B cell (primary cell): ENCODE data around the gene DLG1. TPM values are rescaled to one million over a fixed set of nuclear protein-coding genes. Genes with fewer than 3 reads are reported as not detected.

Experiments used
- ATAC-seq: fragments of 200-7000 bp; cut with Tn5 transposase; one replicate; pipeline ENCODE4 v1.10.0; 2021; ENCODE audit warnings: low read depth, mild to moderate bottlenecking, moderate number of reproducible peaks, moderate library complexity
- CTCF ChIA-PET: fragments of 350-600 bp; sonication (Branson Sonifier 250); formaldehyde crosslinking; loops from one replicate; lab custom pipeline; 2021; ENCODE audit warnings: antibody characterized with exemption, inconsistent platforms; lab: Charles Lee
- POLR2A ChIA-PET: fragments of 350-600 bp; sonication (Branson Sonifier 250); formaldehyde crosslinking; loops from one replicate; lab custom pipeline; 2021; ENCODE audit warnings: antibody characterized with exemption; lab: Charles Lee
- DNase-seq: peaks from one replicate; pipeline ENCODE4 v3.0.0; 2013
- H2AFZ ChIP-seq: 2 replicates; pipeline ENCODE4 v1.6.1; 2012; ENCODE audit warnings: mild to moderate bottlenecking, low read depth, low read length; ENCODE audit not compliant: insufficient read depth, poor library complexity, severe bottlenecking
- H3K27ac ChIP-seq, 2 donors: 1 replicate in 1 of 2; 2 replicates in 1 of 2; pipeline ENCODE4 v1.5.1; 2012 to 2013; ENCODE audit warnings: low read length in 2 of 2, mild to moderate bottlenecking in 2 of 2, moderate library complexity in 1 of 2
- H3K27me3 ChIP-seq, 4 experiments: fragments of 200-600 bp in 1 of 4; sonication (generic) in 1 of 4; replicated peaks in 1 of 4; 1 replicate in 2 of 4; 2 replicates in 2 of 4; pipeline versions ENCODE4 v1.6.1 to v1.7.0; 2013 to 2016; ENCODE audit warnings: low read length in 3 of 4, mild to moderate bottlenecking in 2 of 4, mixed read lengths in 1 of 4, moderate library complexity in 1 of 4; ENCODE audit not compliant: insufficient read depth in 4 of 4, control insufficient read depth in 3 of 4; ENCODE audit errors: control extremely low read depth in 1 of 4
- H3K36me3 ChIP-seq, 2 experiments: replicated peaks in 1 of 2; 1 replicate in 1 of 2; 2 replicates in 1 of 2; pipeline versions ENCODE4 v1.6.1 to v1.7.1; 2013; ENCODE audit warnings: low read length in 1 of 2; ENCODE audit not compliant: insufficient read depth in 2 of 2, control insufficient read depth in 1 of 2; ENCODE audit errors: control extremely low read depth in 1 of 2, extremely low read depth in 1 of 2
- H3K4me1 ChIP-seq, 2 donors: fragments of 200-600 bp in 1 of 2; sonication (generic) in 1 of 2; 1 replicate in 1 of 2; 2 replicates in 1 of 2; pipeline versions ENCODE4 v1.5.1 to v1.6.1; 2013 to 2017; ENCODE audit warnings: low read length in 2 of 2; ENCODE audit not compliant: control insufficient read depth in 2 of 2, insufficient read depth in 2 of 2
- H3K4me2 ChIP-seq: replicated peaks from 2 replicates; pipeline ENCODE3; 2012; ENCODE audit warnings: mild to moderate bottlenecking, low read depth, low read length; ENCODE audit not compliant: poor library complexity, severe bottlenecking
- H3K4me3 ChIP-seq, 5 experiments: fragments of 200-600 bp in 1 of 5; sonication (generic) in 1 of 5; 1 replicate in 3 of 5; 2 replicates in 2 of 5; pipeline versions ENCODE4 v1.5.1 to v1.7.0; 2011 to 2016; ENCODE audit warnings: low read length in 4 of 5, mild to moderate bottlenecking in 4 of 5, low read depth in 2 of 5, control low read depth in 1 of 5, moderate library complexity in 1 of 5; ENCODE audit not compliant: insufficient read depth in 1 of 5; ENCODE audit errors: control extremely low read depth in 1 of 5, extremely low read depth in 1 of 5
- H3K79me2 ChIP-seq: fragments of 200-600 bp; sonication (generic); one replicate; pipeline ENCODE4 v1.6.0; 2016; ENCODE audit warnings: low read length; ENCODE audit not compliant: control insufficient read depth, insufficient read depth
- H3K9ac ChIP-seq: fragments of 200-600 bp; sonication (generic); 2 replicates; pipeline ENCODE4 v1.6.1; 2017; ENCODE audit warnings: mild to moderate bottlenecking, low read length, moderate library complexity
- H3K9me3 ChIP-seq, 3 donors: one replicate each; pipeline versions ENCODE4 v1.6.1 to v1.7.1; 2013; ENCODE audit warnings: low read length in 2 of 3; ENCODE audit not compliant: control insufficient read depth in 2 of 3, insufficient read depth in 1 of 3; ENCODE audit errors: control extremely low read depth in 1 of 3
- H4K20me1 ChIP-seq: 2 replicates; pipeline ENCODE4 v1.6.0; 2012; ENCODE audit warnings: mild to moderate bottlenecking, low read length; ENCODE audit not compliant: insufficient read depth, control insufficient read depth, poor library complexity, severe bottlenecking
- H3K27ac Mint-ChIP-seq: one replicate; pipeline ENCODE4 v1.8.0; 2021; ENCODE audit warnings: mixed read lengths
- H3K27me3 Mint-ChIP-seq: one replicate; pipeline ENCODE4 v1.8.0; 2021; ENCODE audit warnings: mixed read lengths
- H3K4me1 Mint-ChIP-seq: one replicate; pipeline ENCODE4 v1.8.0; 2021; ENCODE audit warnings: mixed read lengths
- H3K4me3 Mint-ChIP-seq: one replicate; pipeline ENCODE4 v1.8.0; 2021; ENCODE audit warnings: mixed read lengths
- H3K9me3 Mint-ChIP-seq: one replicate; pipeline ENCODE4 v1.8.0; 2022; ENCODE audit warnings: mixed read lengths; ENCODE audit not compliant: insufficient read depth
- EZH2 ChIP-seq: IDR thresholded peaks from 2 replicates; pipeline ENCODE4 v1.6.1; 2012; ENCODE audit warnings: borderline replicate concordance, low read depth, mild to moderate bottlenecking, moderate library complexity, low read length; ENCODE audit not compliant: insufficient read depth, poor library complexity, severe bottlenecking
- WGBS: methylation state at CpG from one replicate; pipeline ENCODE4 v1.1.5; 2013; ENCODE audit warnings: missing lambda C conversion rate; ENCODE audit not compliant: insufficient coverage; 5-methylcytosine and 5-hydroxymethylcytosine counted together
- intact Hi-C: fragments of 100-400 bp; cut with micrococcal nuclease; formaldehyde crosslinking; loops from one replicate; pipeline ENCODE4 v1.10.0; 2022
- polyA plus RNA-seq: library from polyadenylated mRNA; depleted of rRNA; stranded (reverse); fragments of >200 nt; gene quantifications from 2 replicates; pipeline ENCODE4 v1.2.3, GENCODE V29; 2012
- total RNA-seq, 2 donors: library from RNA; stranded (reverse); fragments of 120-200 nt in 1 of 2; gene quantifications; 1 replicate in 1 of 2; 2 replicates in 1 of 2; pipeline versions ENCODE4 v1.2.3 to v1.2.4, GENCODE V29; 2013 to 2022
- TF ChIP-seq, protein P1 (sequence below): fragments of 200-600 bp; IDR thresholded peaks from one replicate; pipeline ENCODE4 v1.8.0; 2022; ENCODE audit warnings: antibody characterized with exemption, mild to moderate bottlenecking

Gene DLG1
- total and polyA plus RNA-seq, 2 donors (not counting 1 experiment from before 2014, with no cell fraction given), result 23.4 to 114 TPM

- ATAC-seq (no peak), DNase-seq (no peak)
- 100% methylated on average over 1 of the region's 1 CpG for WGBS
- ChIA-PET POLR2A (no interaction called here), CTCF (no interaction called here)
- peaks cover 3 to 11% of the 10 kb centered on the region in 2 donors for H3K4me1 ChIP-seq
- peaks cover 8% of the 10 kb centered on the region for H3K4me1 Mint-ChIP-seq
- intact Hi-C loops, result no loop called here
- H3K4me2 ChIP-seq, result no peak overlapping the region
- no peak overlapping the region for H3K4me3 Mint-ChIP-seq
- peaks cover 0 to 2% of the 10 kb centered on the region in 2 experiments for H3K36me3 ChIP-seq
- H3K27me3 ChIP-seq, result no peaks in the 10 kb centered on the region
- no peaks in the 10 kb centered on the region for H4K20me1 ChIP-seq
- H3K4me3 ChIP-seq, result no peak overlapping the region
- no peak overlapping the region for H2AFZ ChIP-seq
- H3K27ac Mint-ChIP-seq, result no peak overlapping the region
- no peaks in the 10 kb centered on the region for H3K27me3 Mint-ChIP-seq
- no peaks in the 10 kb centered on the region for H3K9me3 Mint-ChIP-seq
- no peak overlapping the region for H3K9ac ChIP-seq
- no peaks in the 10 kb centered on the region for H3K9me3 ChIP-seq
- H3K79me2 ChIP-seq, result no peaks in the 10 kb centered on the region
- H3K27ac ChIP-seq, result no peak overlapping the region
- TF ChIP-seq, protein P1, sequence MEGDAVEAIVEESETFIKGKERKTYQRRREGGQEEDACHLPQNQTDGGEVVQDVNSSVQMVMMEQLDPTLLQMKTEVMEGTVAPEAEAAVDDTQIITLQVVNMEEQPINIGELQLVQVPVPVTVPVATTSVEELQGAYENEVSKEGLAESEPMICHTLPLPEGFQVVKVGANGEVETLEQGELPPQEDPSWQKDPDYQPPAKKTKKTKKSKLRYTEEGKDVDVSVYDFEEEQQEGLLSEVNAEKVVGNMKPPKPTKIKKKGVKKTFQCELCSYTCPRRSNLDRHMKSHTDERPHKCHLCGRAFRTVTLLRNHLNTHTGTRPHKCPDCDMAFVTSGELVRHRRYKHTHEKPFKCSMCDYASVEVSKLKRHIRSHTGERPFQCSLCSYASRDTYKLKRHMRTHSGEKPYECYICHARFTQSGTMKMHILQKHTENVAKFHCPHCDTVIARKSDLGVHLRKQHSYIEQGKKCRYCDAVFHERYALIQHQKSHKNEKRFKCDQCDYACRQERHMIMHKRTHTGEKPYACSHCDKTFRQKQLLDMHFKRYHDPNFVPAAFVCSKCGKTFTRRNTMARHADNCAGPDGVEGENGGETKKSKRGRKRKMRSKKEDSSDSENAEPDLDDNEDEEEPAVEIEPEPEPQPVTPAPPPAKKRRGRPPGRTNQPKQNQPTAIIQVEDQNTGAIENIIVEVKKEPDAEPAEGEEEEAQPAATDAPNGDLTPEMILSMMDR, result no peak
- TF ChIP-seq EZH2, result no peak
These were observed 204.5 kb downstream of the DLG1 start for GRCh38 chr3:197093871-197094270.

GRCh38 chr3:197088370-197088769 lies 210.0 kb downstream of the DLG1 start:
- peak overlapping the region; percentile 30 for H3K4me2 ChIP-seq
- ChIA-PET CTCF (interaction anchor here (0.9 to 1.2 kb wide), 2 partner anchors 10 to 84 kb away, joined by 3 to 4 read pairs; no protein-coding TSS in a partner anchor), POLR2A (no interaction called here)
- peaks cover 10 to 22% of the 10 kb centered on the region in 2 donors for H3K4me1 ChIP-seq
- no peak for TF ChIP-seq EZH2
- TF ChIP-seq, protein P1, result no peak
- H3K4me1 Mint-ChIP-seq, result peaks cover 23% of the 10 kb centered on the region
- ATAC-seq, result peak; percentile 74
- no peak overlapping the region for H3K9ac ChIP-seq
- no peaks in the 10 kb centered on the region for H3K79me2 ChIP-seq
- peak; percentile 52 for DNase-seq
- H2AFZ ChIP-seq, result no peak overlapping the region
- no peak overlapping the region for H3K27ac Mint-ChIP-seq
- H3K27ac ChIP-seq, result peak overlapping the region in 1 of 2 donors; percentile 68
- no peaks in the 10 kb centered on the region for H3K36me3 ChIP-seq
- intact Hi-C loops, result no loop called here
- no peaks in the 10 kb centered on the region for H3K9me3 ChIP-seq
- 50% methylated on average over 2 of the region's 3 CpGs for WGBS
- peak overlapping the region; percentile 38 for H3K4me3 Mint-ChIP-seq
- no peaks in the 10 kb centered on the region for H3K27me3 Mint-ChIP-seq
- H3K4me3 ChIP-seq, result no peak overlapping the region
- H3K9me3 Mint-ChIP-seq, result no peaks in the 10 kb centered on the region
- no peaks in the 10 kb centered on the region for H4K20me1 ChIP-seq
- no peaks in the 10 kb centered on the region for H3K27me3 ChIP-seq
